Brain pericyte (primary cell): ENCODE results near the gene IFI16.
"Not testable (repeated sequence)": the region's sequence is repeated elsewhere in the genome, so short reads cannot be mapped to it uniquely, and the experiment has no call there.

Experiments
- DNase-seq: peaks from one replicate; pipeline ENCODE4 v3.0.0-alpha.2; 2012; ENCODE audit warnings: low read depth, low spot score

The IFI16 gene

GRCh38 chr1:159007726-159008125, 2.0 kb upstream of the IFI16 start:
- DNase-seq = no peak

- DNase-seq = no peak
These were observed 941 bp upstream of the IFI16 start for GRCh38 chr1:159008744-159009188.

GRCh38 chr1:159009287-159009686, 420 bp upstream of the IFI16 start:
- no peak for DNase-seq

- DNase-seq = no peak
These were observed 684 bp downstream of the IFI16 start for GRCh38 chr1:159010391-159010790.

- DNase-seq = not testable (repeated sequence)
These were observed 1.3 kb downstream of the IFI16 start for GRCh38 chr1:159011001-159011400.

- DNase-seq = no peak
These were observed 2.0 kb downstream of the IFI16 start for GRCh38 chr1:159011751-159012150.

- DNase-seq = no peak
These were observed 2.8 kb downstream of the IFI16 start for GRCh38 chr1:159012495-159012894.

- DNase-seq = no peak
These were observed 4.4 kb downstream of the IFI16 start for GRCh38 chr1:159014003-159014571.

GRCh38 chr1:159014851-159015250, 5.1 kb downstream of the IFI16 start:
- DNase-seq = no peak

GRCh38 chr1:159015440-159015909, 5.8 kb downstream of the IFI16 start:
- no peak for DNase-seq

- no peak for DNase-seq
These were observed 14.0 kb downstream of the IFI16 start for GRCh38 chr1:159023723-159024122.

- DNase-seq = no peak
These were observed 15.3 kb downstream of the IFI16 start for GRCh38 chr1:159025043-159025442.

- not testable (repeated sequence) for DNase-seq
These were observed 17.1 kb downstream of the IFI16 start for GRCh38 chr1:159026841-159027240.

GRCh38 chr1:159030311-159030710, 20.6 kb downstream of the IFI16 start:
- DNase-seq = no peak

- DNase-seq = no peak
These were observed 21.3 kb downstream of the IFI16 start for GRCh38 chr1:159030877-159031447.

GRCh38 chr1:159040206-159040605, 30.5 kb downstream of the IFI16 start:
- DNase-seq = no peak

GRCh38 chr1:159040893-159041724, 31.4 kb downstream of the IFI16 start:
- no peak for DNase-seq

- not testable (repeated sequence) for DNase-seq
These were observed 36.8 kb downstream of the IFI16 start for GRCh38 chr1:159046486-159046885.

GRCh38 chr1:159051436-159051835, 41.7 kb downstream of the IFI16 start:
- DNase-seq = no peak

- DNase-seq = no peak
These were observed 44.7 kb downstream of the IFI16 start for GRCh38 chr1:159054427-159054826.

- no peak for DNase-seq
These were observed 45.5 kb downstream of the IFI16 start for GRCh38 chr1:159055181-159055641.

- no peak for DNase-seq
These were observed 46.5 kb downstream of the IFI16 start for GRCh38 chr1:159056069-159056698.
